ENCODE measurements around the gene SH3TC1. TPM values are rescaled to one million over a fixed set of nuclear protein-coding genes. Genes with fewer than 3 reads are reported as not detected.
A peak's percentile ranks its signal among the peaks of the same experiment; 100 is the strongest.

The SH3TC1 gene
- total RNA-seq, 1 donor from 2014 or later: 20.9 TPM

DNA sequence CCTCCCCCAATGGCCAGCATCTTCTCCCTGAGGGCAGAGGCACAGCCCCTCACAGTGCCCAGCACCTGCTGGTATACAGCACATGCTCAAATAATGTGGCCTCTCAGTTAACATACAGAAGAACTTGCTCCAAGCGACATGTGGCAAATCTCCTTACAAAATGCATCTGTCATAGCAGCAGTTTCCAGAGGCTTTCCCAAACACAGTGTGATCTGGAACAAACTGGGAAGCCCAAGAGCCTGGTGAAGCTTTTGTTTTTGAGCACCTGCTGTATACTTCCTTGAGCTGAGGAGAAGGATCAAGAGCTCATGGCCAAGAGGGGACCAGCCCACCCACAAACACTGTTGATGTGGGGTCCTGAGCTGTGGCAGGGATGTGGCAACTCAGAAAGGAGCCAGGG, 35.6 kb downstream of the SH3TC1 start:
- intact Hi-C loops (cut with micrococcal nuclease): no loop called here
- H3K4me3 Mint-ChIP-seq: no peak overlapping the region
- peaks cover 3% of the 10 kb centered on the region for H3K4me1 Mint-ChIP-seq
- no peaks in the 10 kb centered on the region for H3K9me3 Mint-ChIP-seq
- H3K36me3 Mint-ChIP-seq (ENCODE audit: low read depth): peaks cover 9% of the 10 kb centered on the region
- no peak for DNase-seq
- no peaks in the 10 kb centered on the region for H3K27me3 Mint-ChIP-seq
- H3K27ac Mint-ChIP-seq: no peak overlapping the region

DNA sequence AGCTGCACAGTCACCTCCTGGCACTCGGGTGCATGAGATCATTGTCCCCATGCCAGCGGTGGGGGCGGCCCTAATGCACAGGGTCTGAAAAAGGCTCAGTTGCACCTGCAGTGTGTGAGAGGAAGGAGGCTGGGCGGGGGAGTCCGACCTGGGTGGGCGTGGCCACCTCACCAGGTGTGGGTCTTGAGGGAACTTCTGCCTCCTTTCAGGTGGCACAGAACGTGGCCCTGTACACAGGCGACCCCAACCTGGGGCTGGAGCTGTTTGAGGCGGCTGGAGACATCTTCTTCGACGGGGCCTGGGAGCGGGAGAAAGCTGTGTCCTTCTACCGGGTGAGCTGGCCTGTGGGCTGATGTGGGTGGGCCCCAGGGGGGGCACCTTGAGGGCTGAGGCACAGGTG, 36.1 kb downstream of the SH3TC1 start:
- H3K36me3 Mint-ChIP-seq (ENCODE audit: low read depth): peaks cover 9% of the 10 kb centered on the region
- no peak for DNase-seq
- no peak overlapping the region for H3K4me3 Mint-ChIP-seq
- no peaks in the 10 kb centered on the region for H3K9me3 Mint-ChIP-seq
- intact Hi-C loops (cut with micrococcal nuclease): no loop called here
- no peaks in the 10 kb centered on the region for H3K27me3 Mint-ChIP-seq
- H3K4me1 Mint-ChIP-seq: peaks cover 3% of the 10 kb centered on the region
- no peak overlapping the region for H3K27ac Mint-ChIP-seq

DNA sequence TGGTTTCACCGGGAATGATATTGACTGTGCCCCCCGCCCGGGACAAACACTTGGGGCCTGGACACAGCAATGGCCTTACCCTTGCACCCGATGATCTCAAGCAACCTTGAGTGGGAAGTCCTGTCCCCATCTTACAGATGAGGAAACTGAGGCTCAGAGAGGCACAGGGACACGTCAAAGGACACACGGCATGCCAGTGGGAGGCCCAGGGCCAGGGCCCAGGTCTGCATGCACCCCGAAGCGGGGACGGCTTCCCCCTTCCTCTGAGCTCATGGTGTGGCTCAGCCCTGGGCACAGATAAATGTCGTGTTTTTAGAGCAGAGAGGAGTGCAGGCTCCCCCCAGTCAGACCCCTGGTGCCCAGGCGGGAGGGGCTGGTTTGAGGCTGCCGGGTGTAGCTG, 36.6 kb downstream of the SH3TC1 start:
- peaks cover 9% of the 10 kb centered on the region for H3K36me3 Mint-ChIP-seq (ENCODE audit: low read depth)
- no peaks in the 10 kb centered on the region for H3K27me3 Mint-ChIP-seq
- H3K9me3 Mint-ChIP-seq: no peaks in the 10 kb centered on the region
- no peaks in the 10 kb centered on the region for H3K4me1 Mint-ChIP-seq
- intact Hi-C loops (cut with micrococcal nuclease): no loop called here
- no peak overlapping the region for H3K27ac Mint-ChIP-seq
- no peak for DNase-seq
- no peak overlapping the region for H3K4me3 Mint-ChIP-seq

DNA sequence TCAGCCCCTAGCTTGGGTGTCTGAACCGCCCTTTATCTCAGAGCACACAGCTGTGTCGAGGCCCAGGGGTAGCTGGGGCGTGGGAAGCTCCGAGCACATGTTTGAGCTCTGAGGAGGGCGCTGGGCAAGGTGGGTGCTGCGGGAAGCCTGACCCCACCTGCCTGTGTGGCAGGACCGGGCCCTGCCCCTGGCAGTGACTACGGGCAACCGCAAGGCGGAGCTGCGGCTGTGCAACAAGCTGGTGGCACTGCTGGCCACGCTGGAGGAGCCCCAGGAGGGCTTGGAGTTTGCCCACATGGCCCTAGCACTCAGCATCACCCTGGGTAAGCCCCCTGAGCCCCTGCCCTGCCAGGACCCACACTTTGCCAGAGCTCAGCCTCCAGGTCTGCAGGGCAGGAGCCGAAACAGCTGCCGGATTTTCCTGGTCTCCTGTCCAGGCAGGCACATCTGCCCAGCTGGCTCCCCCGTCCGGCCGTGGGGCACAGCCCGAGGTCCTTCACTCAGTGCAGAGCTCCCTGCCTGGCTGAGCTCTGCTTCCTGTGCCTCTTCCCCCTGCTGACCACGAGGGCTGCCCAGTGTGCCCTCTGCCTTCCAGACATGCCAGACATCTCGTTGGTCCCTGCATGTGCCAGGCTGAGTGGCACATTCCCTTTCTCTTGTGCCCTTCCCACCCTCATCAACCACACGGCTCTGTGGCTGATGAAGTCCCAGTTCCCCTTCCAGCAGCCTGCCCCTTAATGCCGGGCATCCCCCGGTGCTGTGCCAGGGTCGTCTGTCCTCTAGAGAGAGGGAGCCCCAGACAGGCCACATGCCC, 37.2 kb downstream of the SH3TC1 start:
- Mint-ChIP-seq H3K27me3 (no peaks in the 10 kb centered on the region), H3K4me1 (no peaks in the 10 kb centered on the region), H3K36me3 (ENCODE audit: low read depth) (peaks cover 10% of the 10 kb centered on the region), H3K27ac (peak overlapping the region; percentile 20), H3K4me3 (no peak overlapping the region), H3K9me3 (no peaks in the 10 kb centered on the region)
- intact Hi-C loops (cut with micrococcal nuclease): no loop called here
- no peak for DNase-seq

DNA sequence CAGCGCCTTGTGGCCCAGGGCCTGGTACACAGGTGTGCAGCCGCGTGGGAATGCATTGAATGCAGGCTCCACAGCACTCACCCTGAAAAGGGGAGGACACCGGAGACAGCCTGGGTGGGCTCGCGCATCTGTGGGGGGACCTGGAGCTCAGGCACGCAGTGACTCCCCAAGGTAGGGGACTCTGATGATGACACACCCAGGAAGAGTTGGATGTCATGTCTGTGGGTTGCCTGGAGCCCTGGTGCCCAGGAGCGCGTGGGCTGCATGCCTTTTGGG, 37.8 kb downstream of the SH3TC1 start:
- Mint-ChIP-seq H3K27ac (no peak overlapping the region), H3K4me1 (no peaks in the 10 kb centered on the region), H3K4me3 (no peak overlapping the region), H3K36me3 (ENCODE audit: low read depth) (peaks cover 10% of the 10 kb centered on the region), H3K9me3 (no peaks in the 10 kb centered on the region), H3K27me3 (no peaks in the 10 kb centered on the region)
- no peak for DNase-seq
- intact Hi-C loops (cut with micrococcal nuclease): no loop called here

DNA sequence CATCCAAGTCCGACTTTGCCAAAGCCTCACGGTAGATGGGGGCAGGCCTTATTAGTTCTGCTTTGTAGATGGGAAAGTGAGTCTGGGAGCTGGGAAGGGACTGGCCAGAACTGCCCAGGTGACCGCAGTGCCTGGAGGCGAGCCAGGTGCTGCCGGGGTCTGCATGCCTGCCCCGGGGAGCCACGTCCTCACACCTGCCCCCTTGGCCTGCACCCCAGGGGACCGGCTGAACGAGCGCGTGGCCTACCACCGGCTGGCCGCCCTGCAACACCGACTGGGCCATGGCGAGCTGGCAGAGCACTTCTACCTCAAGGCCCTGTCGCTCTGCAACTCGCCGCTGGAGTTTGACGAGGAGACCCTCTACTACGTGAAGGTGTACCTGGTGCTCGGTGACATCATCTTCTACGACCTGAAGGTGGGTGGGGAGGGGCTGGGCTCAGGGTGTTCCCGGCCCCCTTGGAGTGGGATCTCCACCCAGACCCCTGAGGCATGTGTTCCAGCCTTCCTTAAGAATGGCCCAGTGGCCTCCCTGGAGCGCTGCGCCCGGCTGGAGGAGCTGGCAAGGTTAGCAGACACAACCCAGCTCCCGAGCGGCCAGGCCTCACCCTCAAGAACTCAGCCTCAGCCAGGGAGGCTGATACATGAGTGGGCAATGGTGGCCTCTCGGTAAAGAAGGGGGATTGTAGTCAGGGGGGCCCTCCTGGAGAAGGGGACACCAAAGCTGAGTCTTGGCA, 38.3 kb downstream of the SH3TC1 start:
- no peaks in the 10 kb centered on the region for H3K27me3 Mint-ChIP-seq

DNA sequence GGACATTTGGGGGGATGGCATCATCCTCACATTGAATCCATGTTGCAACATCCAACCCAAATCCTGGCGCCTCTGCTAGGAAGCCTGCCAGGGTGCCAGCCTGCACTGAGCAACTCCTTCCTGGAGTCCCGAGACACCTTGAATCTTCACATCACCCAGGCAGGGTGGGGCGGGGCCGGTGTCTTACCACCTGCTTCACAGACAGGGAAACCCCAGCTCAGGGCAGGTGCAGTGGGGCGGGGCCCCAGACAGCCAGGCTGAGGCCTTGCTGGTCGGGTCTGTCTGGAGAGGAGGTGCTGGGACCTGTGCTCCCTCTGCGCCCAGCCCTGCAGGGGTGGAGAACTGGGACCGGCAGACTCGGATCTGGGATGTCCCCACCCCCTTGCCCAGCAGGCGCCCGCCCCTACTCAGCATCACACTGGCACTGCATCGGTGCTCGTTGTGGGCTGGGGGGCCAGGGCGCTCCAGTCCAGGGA, 39.0 kb downstream of the SH3TC1 start:
- intact Hi-C loops (cut with micrococcal nuclease): no loop called here
- H3K27ac Mint-ChIP-seq: no peak overlapping the region
- H3K36me3 Mint-ChIP-seq (ENCODE audit: low read depth): peaks cover 6% of the 10 kb centered on the region
- DNase-seq: no peak
- no peaks in the 10 kb centered on the region for H3K9me3 Mint-ChIP-seq
- H3K27me3 Mint-ChIP-seq: no peaks in the 10 kb centered on the region
- no peak overlapping the region for H3K4me3 Mint-ChIP-seq
- no peaks in the 10 kb centered on the region for H3K4me1 Mint-ChIP-seq

More for the DNA sequence above, 38.3 kb downstream of the SH3TC1 start:
- peaks cover 8% of the 10 kb centered on the region for H3K36me3 Mint-ChIP-seq (ENCODE audit: low read depth)
- no peak overlapping the region for H3K27ac Mint-ChIP-seq
- intact Hi-C loops (cut with micrococcal nuclease): no loop called here
- DNase-seq: no peak
- H3K9me3 Mint-ChIP-seq: no peaks in the 10 kb centered on the region
- no peaks in the 10 kb centered on the region for H3K4me1 Mint-ChIP-seq
- no peak overlapping the region for H3K4me3 Mint-ChIP-seq

DNA sequence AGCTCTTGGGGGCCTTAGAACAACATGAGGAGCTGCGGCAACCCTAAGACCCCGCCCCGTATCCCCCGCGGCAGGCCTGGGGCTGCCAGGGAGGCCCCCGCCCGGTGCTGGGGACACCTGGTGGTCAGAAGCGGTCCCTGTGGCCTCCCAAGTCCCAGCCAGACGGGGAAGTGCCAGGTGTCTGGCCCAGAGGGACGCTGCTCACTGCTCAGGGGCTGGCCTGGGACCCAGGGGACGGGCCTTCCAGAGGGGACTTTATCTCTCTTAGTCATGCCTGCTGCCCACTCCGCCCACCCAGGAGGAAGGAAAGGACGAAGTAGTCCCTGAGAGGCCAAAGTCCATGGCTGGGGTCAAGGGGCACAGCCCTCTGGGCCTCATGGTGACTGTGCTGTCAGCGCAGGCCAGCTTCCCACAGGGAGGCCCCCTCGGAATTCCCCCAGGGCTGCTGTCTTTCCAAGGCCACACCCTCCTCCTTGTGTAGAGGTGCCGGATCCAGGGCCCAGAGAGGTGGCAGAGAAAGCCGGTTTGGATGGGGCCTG, 39.5 kb downstream of the SH3TC1 start:
- H3K4me1 Mint-ChIP-seq: no peaks in the 10 kb centered on the region
- H3K4me3 Mint-ChIP-seq: no peak overlapping the region
- no peaks in the 10 kb centered on the region for H3K9me3 Mint-ChIP-seq
- peaks cover 6% of the 10 kb centered on the region for H3K36me3 Mint-ChIP-seq (ENCODE audit: low read depth)
- intact Hi-C loops (cut with micrococcal nuclease): no loop called here
- no peaks in the 10 kb centered on the region for H3K27me3 Mint-ChIP-seq
- no peak overlapping the region for H3K27ac Mint-ChIP-seq
- no peak for DNase-seq

DNA sequence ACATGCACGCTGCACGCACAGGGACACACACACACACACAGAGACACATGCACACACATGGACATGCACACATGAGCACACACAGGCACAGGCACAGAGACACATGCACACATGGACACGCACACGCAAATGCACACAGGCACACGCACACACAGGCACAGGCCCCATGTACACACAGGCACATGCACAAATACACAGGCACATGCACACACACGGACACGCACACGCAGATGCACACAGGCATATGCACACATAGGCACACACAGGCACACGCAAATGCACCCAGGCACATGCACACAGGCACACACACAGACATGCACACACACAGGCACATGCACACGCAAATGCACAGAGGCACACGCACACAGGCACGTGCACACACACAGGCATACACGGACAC, 40.1 kb downstream of the SH3TC1 start:
- H3K4me1 Mint-ChIP-seq: no peaks in the 10 kb centered on the region
- no peak for DNase-seq
- H3K27ac Mint-ChIP-seq: no peak overlapping the region
- H3K9me3 Mint-ChIP-seq: no peaks in the 10 kb centered on the region
- peaks cover 6% of the 10 kb centered on the region for H3K36me3 Mint-ChIP-seq (ENCODE audit: low read depth)
- no peak overlapping the region for H3K4me3 Mint-ChIP-seq
- intact Hi-C loops (cut with micrococcal nuclease): no loop called here
- no peaks in the 10 kb centered on the region for H3K27me3 Mint-ChIP-seq

DNA sequence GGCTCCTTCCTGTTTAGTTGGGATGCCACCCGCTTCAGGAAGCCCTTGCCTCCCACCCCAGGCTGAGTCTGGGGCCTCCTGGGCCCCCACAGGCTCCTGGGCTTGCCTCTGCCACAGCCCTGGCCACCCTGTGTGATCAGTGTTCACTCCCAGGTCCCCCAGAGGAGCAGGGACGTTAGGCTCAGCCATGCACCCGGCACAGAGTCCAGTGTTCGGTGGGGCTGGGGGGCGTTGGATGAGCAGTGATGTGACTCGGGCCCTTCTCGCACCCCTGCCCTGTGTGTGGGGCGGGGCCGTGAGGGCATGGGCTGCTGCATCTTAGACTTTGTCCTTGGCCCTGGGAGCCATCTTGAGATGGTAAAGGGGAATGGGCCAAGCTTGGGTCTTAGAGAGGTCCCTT, 40.6 kb downstream of the SH3TC1 start:
- Mint-ChIP-seq H3K27ac (no peak overlapping the region), H3K4me3 (no peak overlapping the region), H3K27me3 (no peaks in the 10 kb centered on the region), H3K4me1 (no peaks in the 10 kb centered on the region), H3K9me3 (no peaks in the 10 kb centered on the region), H3K36me3 (ENCODE audit: low read depth) (peaks cover 6% of the 10 kb centered on the region)
- no peak for DNase-seq
- intact Hi-C loops (cut with micrococcal nuclease): loop anchor here (10.0 kb wide), 1 partner anchor 355 kb away; the partner anchor contains the start of gene CPZ

DNA sequence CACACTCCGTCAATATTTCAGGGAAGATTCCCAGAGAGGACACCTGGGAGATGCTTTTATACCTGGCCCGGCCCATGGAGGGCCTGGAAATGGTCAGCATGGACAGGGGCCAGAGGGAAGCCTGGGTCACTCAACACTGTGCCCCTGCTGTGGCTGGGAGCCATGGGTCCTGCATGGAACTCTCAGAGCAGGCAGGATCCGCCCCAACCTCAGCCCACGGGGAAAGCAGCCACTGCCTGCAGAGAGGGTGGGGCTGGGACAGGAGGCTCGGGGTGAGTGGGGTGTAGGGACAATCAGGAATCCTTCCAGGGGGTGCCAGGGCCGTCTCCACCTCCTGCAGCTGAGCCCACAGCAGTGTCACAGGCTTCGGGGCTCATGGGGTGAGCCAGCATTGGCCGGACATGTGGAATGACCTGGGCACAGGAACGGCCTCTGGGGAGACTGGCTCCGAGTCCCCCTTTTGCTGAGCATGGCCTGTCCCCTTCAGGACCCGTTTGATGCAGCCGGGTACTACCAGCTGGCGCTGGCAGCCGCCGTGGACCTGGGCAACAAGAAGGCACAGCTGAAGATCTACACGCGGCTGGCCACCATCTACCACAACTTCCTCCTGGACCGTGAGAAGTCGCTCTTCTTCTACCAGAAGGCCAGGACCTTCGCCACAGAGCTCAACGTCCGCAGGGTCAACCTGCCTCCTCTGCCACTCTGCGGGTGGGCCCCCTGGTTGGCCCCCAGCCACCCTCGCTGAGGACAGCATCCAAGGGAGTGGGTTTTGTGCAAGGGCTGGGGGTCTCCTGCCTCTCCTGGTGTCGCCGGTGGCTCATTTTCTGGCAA, 41.3 kb downstream of the SH3TC1 start:
- intact Hi-C loops (cut with micrococcal nuclease): loop anchor here (10.0 kb wide), 1 partner anchor 354 kb away; the partner anchor contains the start of gene CPZ
- no peaks in the 10 kb centered on the region for H3K27me3 Mint-ChIP-seq
- no peak for DNase-seq
- no peak overlapping the region for H3K27ac Mint-ChIP-seq
- H3K9me3 Mint-ChIP-seq: no peaks in the 10 kb centered on the region
- no peak overlapping the region for H3K4me3 Mint-ChIP-seq
- no peaks in the 10 kb centered on the region for H3K4me1 Mint-ChIP-seq
- peaks cover 6% of the 10 kb centered on the region for H3K36me3 Mint-ChIP-seq (ENCODE audit: low read depth)

DNA sequence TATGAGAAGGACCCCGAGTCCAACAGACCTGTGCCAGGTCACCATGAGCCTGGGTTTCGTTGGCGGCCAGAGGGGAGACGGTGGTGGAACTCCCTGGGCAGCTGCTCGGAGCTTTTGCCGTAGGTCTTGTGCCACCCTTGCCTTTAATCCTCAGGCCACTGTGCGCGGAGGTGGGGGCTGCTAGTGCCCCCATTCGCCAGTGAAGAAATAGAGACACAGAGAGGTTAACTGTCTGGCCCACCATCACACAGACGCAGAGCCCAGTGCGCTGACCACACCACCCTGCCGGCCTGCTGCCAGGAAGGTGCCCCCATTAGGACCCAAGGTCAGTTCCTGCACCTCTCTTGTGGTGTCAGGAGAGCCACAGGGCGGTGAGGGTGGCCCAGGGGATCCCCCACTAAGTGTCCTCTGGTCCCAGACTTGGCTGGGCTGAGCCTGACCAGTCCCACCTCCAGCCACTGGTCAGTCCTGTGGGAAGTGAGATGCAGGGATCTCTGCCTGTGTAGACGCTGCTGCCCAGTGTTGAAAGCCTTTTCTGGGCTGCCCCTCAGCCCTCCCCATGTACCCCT, 42.2 kb downstream of the SH3TC1 start:
- no peaks in the 10 kb centered on the region for H3K27me3 Mint-ChIP-seq
- H3K9me3 Mint-ChIP-seq: no peaks in the 10 kb centered on the region
- no peak overlapping the region for H3K4me3 Mint-ChIP-seq
- no peak overlapping the region for H3K27ac Mint-ChIP-seq
- H3K4me1 Mint-ChIP-seq: no peaks in the 10 kb centered on the region
- DNase-seq: no peak
- peaks cover 6% of the 10 kb centered on the region for H3K36me3 Mint-ChIP-seq (ENCODE audit: low read depth)
- intact Hi-C loops (cut with micrococcal nuclease): loop anchor here (10.0 kb wide), 1 partner anchor 354 kb away; the partner anchor contains the start of gene CPZ

DNA sequence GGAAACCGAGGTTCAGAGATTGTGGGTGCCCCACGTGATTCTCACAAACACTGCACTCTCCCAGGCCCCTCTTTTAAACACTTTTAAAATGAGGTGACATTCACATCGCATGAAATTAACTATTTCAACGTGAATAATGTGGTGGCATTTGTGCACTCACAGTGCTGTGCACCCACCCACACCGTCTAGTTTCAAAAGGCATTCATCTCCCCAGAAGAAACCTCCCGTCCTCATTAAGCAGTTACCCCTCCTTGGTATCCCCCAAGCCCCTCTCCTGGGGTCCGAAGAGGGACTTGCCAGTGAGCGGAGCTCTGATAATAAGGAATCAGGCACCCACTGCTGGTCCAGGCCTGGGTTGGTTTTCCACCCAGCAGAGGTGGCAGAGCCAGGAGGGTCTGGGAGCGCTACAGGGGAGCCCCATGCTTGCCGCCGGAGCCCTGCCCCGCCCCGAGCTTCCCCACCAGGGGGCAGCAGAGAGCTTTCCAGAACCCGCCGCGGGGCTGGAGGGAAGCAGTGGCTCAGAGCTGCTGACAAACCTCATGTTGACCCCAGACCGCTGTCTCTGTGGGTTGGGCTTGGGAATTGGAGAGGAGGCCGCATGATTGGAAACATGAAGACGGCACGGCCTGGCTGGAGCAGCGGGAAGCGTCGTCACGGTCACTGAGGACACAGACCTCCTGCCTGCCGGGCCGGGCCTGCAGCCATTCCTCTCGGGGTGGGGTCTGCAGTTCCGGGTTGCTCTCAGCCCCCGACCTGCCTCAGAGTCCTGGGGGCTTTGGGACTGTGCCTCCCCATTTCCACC, 43.0 kb downstream of the SH3TC1 start:
- Mint-ChIP-seq H3K9me3 (no peaks in the 10 kb centered on the region), H3K4me1 (no peaks in the 10 kb centered on the region), H3K4me3 (no peak overlapping the region), H3K27me3 (no peaks in the 10 kb centered on the region), H3K27ac (no peak overlapping the region), H3K36me3 (ENCODE audit: low read depth) (peaks cover 6% of the 10 kb centered on the region)
- intact Hi-C loops (cut with micrococcal nuclease): loop anchor here (1.0 to 10.0 kb wide), 3 partner anchors 65 to 353 kb away; partner anchors contain the start of gene CPZ
- DNase-seq: peak; percentile 94
